ENCODE measurements around the gene PXDN. TPM values are rescaled to one million over a fixed set of nuclear protein-coding genes. Genes with fewer than 3 reads are reported as not detected.
A peak's percentile ranks its signal among the peaks of the same experiment; 100 is the strongest.

PXDN gene
- total and polyA plus RNA-seq, 4 donors = 42.8 to 69.7 (median 59.7) TPM

DNA sequence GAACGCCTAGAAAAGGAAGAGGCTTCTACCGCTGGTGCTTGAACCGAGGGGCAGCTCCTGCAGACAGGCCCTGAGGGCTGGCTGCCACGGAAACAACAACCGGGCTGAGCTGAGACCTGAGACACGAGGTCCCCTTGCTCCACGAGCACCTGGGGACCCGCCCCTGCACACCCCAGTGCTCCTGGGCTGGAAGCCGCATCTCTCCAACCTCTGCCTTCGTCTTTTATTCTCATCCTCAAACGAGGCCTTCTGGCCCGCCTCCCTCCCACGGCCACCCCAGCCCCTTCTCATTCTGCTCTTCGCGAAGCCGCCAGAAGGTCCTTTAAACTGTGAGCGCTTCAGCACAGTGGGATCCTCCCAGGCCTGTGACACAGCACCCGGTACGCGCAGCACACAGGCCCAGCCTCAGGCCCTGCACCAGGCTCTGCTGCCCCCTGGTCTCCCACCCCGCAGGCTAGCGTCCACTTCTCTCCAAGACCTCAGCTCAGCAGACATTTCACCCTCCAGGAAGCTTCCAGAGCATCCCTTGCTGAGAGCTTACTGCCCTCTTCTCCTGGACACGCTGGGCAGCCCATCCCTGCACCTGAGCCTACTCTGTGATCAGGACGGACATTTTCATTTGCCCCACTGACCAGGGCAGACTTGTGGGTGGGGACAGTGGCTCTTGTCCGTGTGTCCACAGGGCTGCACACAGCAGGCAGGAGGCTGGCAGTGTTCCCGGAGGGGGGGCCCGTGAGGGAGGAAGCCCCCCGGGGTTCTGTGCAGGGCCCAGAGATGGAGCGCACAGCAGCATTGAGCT, 149.7 kb downstream of the PXDN start:
- H3K4me3 ChIP-seq (ENCODE audit: low read depth, low read length) = no peak overlapping the region
- H3K4me1 ChIP-seq (ENCODE audit: control insufficient read depth, insufficient read depth, low read length) = peaks cover 43% of the 10 kb centered on the region
- WGBS (ENCODE audit: insufficient coverage) = 68% methylated on average over 26 of the region's 29 CpGs
- no peaks in the 10 kb centered on the region for H3K36me3 ChIP-seq (ENCODE audit: control insufficient read depth, insufficient read depth, low read length)
- H3K27ac ChIP-seq (ENCODE audit: low read depth, low read length) = peak overlapping the region; percentile 58
- peaks cover 2% of the 10 kb centered on the region for H3K9me3 ChIP-seq (ENCODE audit: control insufficient read depth, insufficient read depth, low read length)
- DNase-seq (ENCODE audit: low read depth in 4 of 6, low spot score in 6 of 6) = peak in 1 of 6 donors; percentile 11
- H3K27me3 ChIP-seq (ENCODE audit: control insufficient read depth, insufficient read depth, low read length) = peaks cover 3% of the 10 kb centered on the region

DNA sequence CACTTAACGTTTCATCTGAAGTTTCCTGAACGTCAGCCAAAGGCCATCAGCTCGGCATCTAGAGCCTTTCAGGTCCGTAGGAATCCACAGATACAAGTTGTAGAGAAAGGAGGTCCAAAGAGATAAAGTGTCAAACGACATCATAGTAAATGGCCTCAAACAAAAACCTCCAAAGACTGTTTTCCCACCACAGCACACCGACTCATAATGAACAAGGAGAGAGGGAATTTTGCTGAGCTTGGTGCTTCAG, 150.3 kb downstream of the PXDN start:
- peak in 1 of 6 donors; percentile 45 for DNase-seq (ENCODE audit: low read depth in 4 of 6, low spot score in 6 of 6)
- Histone ChIP-seq H3K4me1 (ENCODE audit: control insufficient read depth, insufficient read depth, low read length) (peaks cover 39% of the 10 kb centered on the region), H3K4me3 (ENCODE audit: low read depth, low read length) (no peak overlapping the region), H3K9me3 (ENCODE audit: control insufficient read depth, insufficient read depth, low read length) (peaks cover 2% of the 10 kb centered on the region), H3K27ac (ENCODE audit: low read depth, low read length) (peak overlapping the region; percentile 58), H3K36me3 (ENCODE audit: control insufficient read depth, insufficient read depth, low read length) (no peaks in the 10 kb centered on the region), H3K27me3 (ENCODE audit: control insufficient read depth, insufficient read depth, low read length) (peaks cover 3% of the 10 kb centered on the region)
- 17% methylated on average over 1 of the region's 6 CpGs for WGBS (ENCODE audit: insufficient coverage)

GRCh38 chr2:1593371-1594122, 150.8 kb downstream of the PXDN start:
- 40% methylated on average over 15 of the region's 15 CpGs for WGBS (ENCODE audit: insufficient coverage)
- peaks cover 3% of the 10 kb centered on the region for H3K27me3 ChIP-seq (ENCODE audit: control insufficient read depth, insufficient read depth, low read length)
- no peaks in the 10 kb centered on the region for H3K36me3 ChIP-seq (ENCODE audit: control insufficient read depth, insufficient read depth, low read length)
- H3K4me3 ChIP-seq (ENCODE audit: low read depth, low read length) = no peak overlapping the region
- H3K9me3 ChIP-seq (ENCODE audit: control insufficient read depth, insufficient read depth, low read length) = peaks cover 2% of the 10 kb centered on the region
- peak overlapping the region; percentile 58 for H3K27ac ChIP-seq (ENCODE audit: low read depth, low read length)
- H3K4me1 ChIP-seq (ENCODE audit: control insufficient read depth, insufficient read depth, low read length) = peaks cover 39% of the 10 kb centered on the region
- DNase-seq (ENCODE audit: low read depth in 4 of 6, low spot score in 6 of 6) = peak in 2 of 6 donors; percentile 41 to 51

DNA sequence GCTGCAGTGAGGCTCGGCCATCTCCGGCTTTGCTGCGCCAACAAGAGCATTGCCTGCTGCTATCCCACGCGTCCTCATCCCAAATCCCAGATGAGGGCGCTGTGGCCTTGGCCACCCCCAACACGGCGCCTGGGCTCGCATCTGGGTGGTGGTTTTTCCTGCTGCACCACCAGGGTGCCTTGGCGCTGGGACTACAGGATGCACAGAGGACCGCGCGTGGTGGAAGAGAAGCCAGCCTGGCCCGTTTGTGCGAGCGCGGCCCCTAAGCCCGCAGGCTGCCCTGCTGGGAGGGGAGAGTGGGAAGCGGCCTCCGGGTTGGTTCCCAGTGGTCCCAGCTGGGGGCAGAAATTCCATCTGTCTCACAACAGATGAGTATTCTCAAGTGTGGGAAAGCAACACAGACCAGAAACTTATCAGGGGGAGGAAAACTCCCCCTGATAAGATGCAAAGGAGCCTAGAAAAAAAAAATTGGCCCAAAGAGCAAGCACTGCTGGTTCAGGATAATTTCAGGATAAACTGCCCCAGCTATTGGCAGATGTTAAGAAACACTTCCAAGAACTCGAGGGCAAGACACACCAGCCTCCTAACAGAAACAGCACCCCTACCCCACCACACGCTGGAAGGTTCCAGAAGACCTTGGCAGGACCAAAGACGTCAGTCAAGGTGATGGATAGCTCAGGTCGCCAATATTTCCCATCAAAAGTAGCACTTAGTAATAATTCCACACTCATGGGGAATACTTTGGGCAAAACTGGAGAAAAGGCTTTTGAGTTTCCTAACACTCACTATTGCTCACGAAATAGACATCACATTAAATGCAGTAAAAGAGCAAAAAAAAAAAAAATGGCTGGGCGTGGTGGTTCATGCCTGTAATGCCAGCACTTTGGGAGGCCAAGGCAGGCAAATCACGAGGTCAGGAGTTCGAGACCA, 152.1 kb downstream of the PXDN start:
- DNase-seq (ENCODE audit: low read depth in 4 of 6, low spot score in 6 of 6) = peak in 3 of 6 donors; percentile 19 to 76 (median 64)
- Histone ChIP-seq H3K27ac (ENCODE audit: low read depth, low read length) (no peak overlapping the region), H3K9me3 (ENCODE audit: control insufficient read depth, insufficient read depth, low read length) (peaks cover 2% of the 10 kb centered on the region), H3K27me3 (ENCODE audit: control insufficient read depth, insufficient read depth, low read length) (peaks cover 3% of the 10 kb centered on the region), H3K36me3 (ENCODE audit: control insufficient read depth, insufficient read depth, low read length) (no peaks in the 10 kb centered on the region), H3K4me3 (ENCODE audit: low read depth, low read length) (no peak overlapping the region), H3K4me1 (ENCODE audit: control insufficient read depth, insufficient read depth, low read length) (peaks cover 42% of the 10 kb centered on the region)
- WGBS (ENCODE audit: insufficient coverage) = 35% methylated on average over 20 of the region's 28 CpGs

- Histone ChIP-seq H3K27ac (ENCODE audit: low read depth, low read length) (no peak overlapping the region), H3K4me1 (ENCODE audit: control insufficient read depth, insufficient read depth, low read length) (peaks cover 42% of the 10 kb centered on the region), H3K9me3 (ENCODE audit: control insufficient read depth, insufficient read depth, low read length) (peaks cover 2% of the 10 kb centered on the region), H3K27me3 (ENCODE audit: control insufficient read depth, insufficient read depth, low read length) (peaks cover 3% of the 10 kb centered on the region), H3K36me3 (ENCODE audit: control insufficient read depth, insufficient read depth, low read length) (no peaks in the 10 kb centered on the region), H3K4me3 (ENCODE audit: low read depth, low read length) (no peak overlapping the region)
- DNase-seq (ENCODE audit: low read depth in 4 of 6, low spot score in 6 of 6) = no peak
- WGBS (ENCODE audit: insufficient coverage) = 65% methylated on average over 15 of the region's 16 CpGs
Measured at GRCh38 chr2:1591461-1591770, 152.9 kb downstream of the PXDN start.

DNA sequence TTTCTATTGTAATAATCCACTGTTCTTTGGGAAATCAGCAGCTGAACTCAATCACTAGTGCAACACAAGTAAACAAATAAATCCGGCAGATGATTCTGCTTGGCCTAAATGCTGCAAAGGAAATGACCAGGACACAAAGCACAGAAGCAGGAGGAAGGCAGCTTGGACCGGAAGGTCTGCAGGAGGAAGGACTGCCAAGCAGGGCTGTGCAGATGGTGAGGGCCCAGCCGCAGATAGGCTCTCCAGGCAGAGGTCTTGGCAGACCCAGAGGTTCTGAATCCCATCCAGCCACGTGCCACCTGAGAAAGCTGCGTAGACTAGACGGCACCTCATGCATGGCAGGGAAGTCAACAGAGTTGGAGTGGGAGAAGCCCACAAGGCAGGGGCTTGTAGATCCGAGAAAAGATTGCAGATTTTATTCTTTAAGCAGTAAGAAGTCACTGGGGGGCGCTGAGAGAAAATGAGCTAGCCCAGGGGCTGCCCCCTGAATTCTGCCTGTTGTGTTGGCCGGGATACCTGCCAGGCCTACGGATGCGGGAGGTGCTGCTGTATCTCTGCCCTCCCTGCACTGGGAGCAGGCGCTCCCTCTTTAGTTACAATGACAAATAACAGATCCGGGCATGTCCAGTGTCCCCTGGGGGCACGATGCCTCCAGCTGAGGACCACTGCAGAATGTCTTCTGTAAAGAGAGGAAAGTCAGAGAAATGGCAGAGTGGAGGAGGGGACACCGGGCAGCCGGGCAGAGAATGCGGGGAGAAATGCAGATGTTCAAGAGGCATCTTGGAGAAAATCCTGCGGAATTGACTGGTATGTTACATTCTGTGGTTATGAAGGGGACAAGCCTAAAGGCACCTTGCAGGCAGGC, 153.5 kb downstream of the PXDN start:
- H3K36me3 ChIP-seq (ENCODE audit: control insufficient read depth, insufficient read depth, low read length) = no peaks in the 10 kb centered on the region
- H3K4me1 ChIP-seq (ENCODE audit: control insufficient read depth, insufficient read depth, low read length) = peaks cover 42% of the 10 kb centered on the region
- WGBS (ENCODE audit: insufficient coverage) = 61% methylated on average over 18 of the region's 18 CpGs
- H3K27ac ChIP-seq (ENCODE audit: low read depth, low read length) = no peak overlapping the region
- H3K9me3 ChIP-seq (ENCODE audit: control insufficient read depth, insufficient read depth, low read length) = peaks cover 2% of the 10 kb centered on the region
- H3K4me3 ChIP-seq (ENCODE audit: low read depth, low read length) = no peak overlapping the region
- H3K27me3 ChIP-seq (ENCODE audit: control insufficient read depth, insufficient read depth, low read length) = peaks cover 3% of the 10 kb centered on the region
- peak in 2 of 6 donors; percentile 17 to 38 for DNase-seq (ENCODE audit: low read depth in 4 of 6, low spot score in 6 of 6)

GRCh38 chr2:1588978-1589621, 155.2 kb downstream of the PXDN start:
- Histone ChIP-seq H3K9me3 (ENCODE audit: control insufficient read depth, insufficient read depth, low read length) (peaks cover 2% of the 10 kb centered on the region), H3K27me3 (ENCODE audit: control insufficient read depth, insufficient read depth, low read length) (peaks cover 3% of the 10 kb centered on the region), H3K4me1 (ENCODE audit: control insufficient read depth, insufficient read depth, low read length) (peaks cover 32% of the 10 kb centered on the region), H3K4me3 (ENCODE audit: low read depth, low read length) (no peak overlapping the region), H3K27ac (ENCODE audit: low read depth, low read length) (no peak overlapping the region), H3K36me3 (ENCODE audit: control insufficient read depth, insufficient read depth, low read length) (no peaks in the 10 kb centered on the region)
- 86% methylated on average over 13 of the region's 15 CpGs for WGBS (ENCODE audit: insufficient coverage)
- no peak for DNase-seq (ENCODE audit: low read depth in 4 of 6, low spot score in 6 of 6)

GRCh38 chr2:1588051-1588977, 156.0 kb downstream of the PXDN start:
- Histone ChIP-seq H3K9me3 (ENCODE audit: control insufficient read depth, insufficient read depth, low read length) (peaks cover 2% of the 10 kb centered on the region), H3K27me3 (ENCODE audit: control insufficient read depth, insufficient read depth, low read length) (peaks cover 3% of the 10 kb centered on the region), H3K4me3 (ENCODE audit: low read depth, low read length) (no peak overlapping the region), H3K36me3 (ENCODE audit: control insufficient read depth, insufficient read depth, low read length) (no peaks in the 10 kb centered on the region), H3K27ac (ENCODE audit: low read depth, low read length) (no peak overlapping the region), H3K4me1 (ENCODE audit: control insufficient read depth, insufficient read depth, low read length) (peaks cover 24% of the 10 kb centered on the region)
- 88% methylated on average over 19 of the region's 27 CpGs for WGBS (ENCODE audit: insufficient coverage)
- DNase-seq (ENCODE audit: low read depth in 4 of 6, low spot score in 6 of 6) = no peak

Measured in spinal cord (tissue), 10 donors.